HCT116 (cell line): Measurements from ENCODE around the gene NUTM2A. TPM values are rescaled to one million over a fixed set of nuclear protein-coding genes. Genes with fewer than 3 reads are reported as not detected.
"Not testable (repeated sequence)": the region's sequence is repeated elsewhere in the genome, so short reads cannot be mapped to it uniquely, and the experiment has no call there.

Experiments used
- ATAC-seq: fragments of 200-7000 bp; cut with Tn5 transposase; 2 replicates; pipeline ENCODE4 v1.9.1; 2020; ENCODE audit warnings: mild to moderate bottlenecking, moderate library complexity
- BruUV-seq: library from RNA; stranded (reverse); fragments of 400-500 nt; replicated peaks from 2 replicates; lab custom pipeline; 2021; lab: Mats Ljungman, UMichigan
- CTCF ChIA-PET: fragments of 300-600 bp; sonication (Branson Sonifier 250); formaldehyde crosslinking; loops from one replicate; lab custom pipeline; 2021; ENCODE audit warnings: antibody characterized with exemption; lab: Charles Lee
- POLR2A ChIA-PET: fragments of 300-600, 350-600 bp; sonication (Branson Sonifier 250); formaldehyde crosslinking; loops from one replicate; lab custom pipeline; 2021; ENCODE audit warnings: antibody characterized with exemption; lab: Charles Lee
- RAD21 ChIA-PET, 2 experiments: fragments of 300-600 bp; sonication (Branson Sonifier 250); formaldehyde crosslinking; loops; one replicate each; lab custom pipeline; 2023; ENCODE audit warnings: low total read pairs in 2 of 2; ENCODE audit not compliant: uncharacterized antibody in 2 of 2, unreplicated experiment in 2 of 2, low non-redundant PET in 1 of 2; lab: Charles Lee
- DNase-seq: peaks from one replicate; pipeline ENCODE4 v3.0.0-alpha.2; 2010; ENCODE audit warnings: low read depth, low spot score
- H2AFZ ChIP-seq: fragments of 200-600 bp; shearing (Covaris generic), sonication (generic); 2 replicates; pipeline ENCODE4 v1.6.1; 2017; ENCODE audit warnings: low read depth, mixed run types, mixed read lengths, antibody characterized with exemption, low read length; ENCODE audit not compliant: poor library complexity, severe bottlenecking
- H3K27ac ChIP-seq: 2 replicates; pipeline ENCODE4 v1.5.1; 2012; ENCODE audit warnings: low read depth, low read length
- H3K27me3 ChIP-seq: fragments of 200-600 bp; sonication (generic); 2 replicates; pipeline ENCODE4 v1.6.1; 2016; ENCODE audit warnings: mixed run types, low read length, mixed read lengths; ENCODE audit not compliant: insufficient read depth
- H3K36me3 ChIP-seq, 2 experiments: fragments of 200-500 bp in 1 of 2; fragments of 200-600 bp in 1 of 2; sonication (Bioruptor generic) in 1 of 2; sonication (generic) in 1 of 2; 2 replicates each; pipeline versions ENCODE4 v1.5.1 to v1.6.1; 2014 to 2016; ENCODE audit warnings: low read length in 2 of 2, inconsistent platforms in 1 of 2, mixed read lengths in 1 of 2, mixed run types in 1 of 2; ENCODE audit not compliant: insufficient read depth in 2 of 2, control insufficient read depth in 1 of 2
- H3K4me1 ChIP-seq, 2 experiments: fragments of 200-600 bp in 1 of 2; sonication (generic) in 1 of 2; 2 replicates each; pipeline versions ENCODE4 v1.5.1 to v1.6.1; 2012 to 2017; ENCODE audit warnings: low read length in 2 of 2, inconsistent platforms in 1 of 2, mild to moderate bottlenecking in 1 of 2, mixed read lengths in 1 of 2, mixed run types in 1 of 2, moderate library complexity in 1 of 2; ENCODE audit not compliant: insufficient read depth in 2 of 2, control insufficient read depth in 1 of 2
- H3K4me2 ChIP-seq: fragments of 200-600 bp; sonication (generic); 2 replicates; pipeline ENCODE4 v1.6.1; 2017; ENCODE audit warnings: mixed run types, low read length, mixed read lengths
- H3K4me3 ChIP-seq, 2 experiments: fragments of 200-600 bp in 1 of 2; sonication (generic) in 1 of 2; replicated peaks in 1 of 2; 2 replicates each; pipeline ENCODE4 v1.5.1; 2011 to 2016; ENCODE audit warnings: low read length in 2 of 2, control low read depth in 1 of 2, low read depth in 1 of 2, mild to moderate bottlenecking in 1 of 2, mixed read lengths in 1 of 2, mixed run types in 1 of 2
- H3K79me2 ChIP-seq: fragments of 200-600 bp; sonication (generic); 2 replicates; pipeline ENCODE4 v1.6.1; 2017; ENCODE audit warnings: mild to moderate bottlenecking, mixed run types, low read length, moderate library complexity, mixed read lengths; ENCODE audit not compliant: insufficient read depth
- H3K9ac ChIP-seq: fragments of 200-600 bp; sonication (generic); 2 replicates; pipeline ENCODE4 v1.6.1; 2016; ENCODE audit warnings: low read length, mixed read lengths
- H3K9me2 ChIP-seq: fragments of 200-600 bp; sonication (generic), shearing (Covaris generic); 2 replicates; pipeline ENCODE4 v1.6.1; 2017; ENCODE audit warnings: mixed run types, mild to moderate bottlenecking, moderate library complexity; ENCODE audit not compliant: insufficient read depth
- H3K9me3 ChIP-seq, 2 experiments: fragments of 200-500 bp in 1 of 2; fragments of 200-600 bp in 1 of 2; sonication (Bioruptor generic) in 1 of 2; sonication (generic) in 1 of 2; 2 replicates each; pipeline ENCODE4 v1.6.1; 2014 to 2017; ENCODE audit warnings: low read length in 2 of 2, mixed read lengths in 2 of 2, inconsistent platforms in 1 of 2, low read depth in 1 of 2, mild to moderate bottlenecking in 1 of 2, mixed run types in 1 of 2, moderate library complexity in 1 of 2; ENCODE audit not compliant: control insufficient read depth in 1 of 2, insufficient read depth in 1 of 2
- H4K20me1 ChIP-seq: fragments of 200-600 bp; sonication (generic), shearing (Covaris generic); 2 replicates; pipeline ENCODE4 v1.6.1; 2017; ENCODE audit warnings: mixed run types, mild to moderate bottlenecking, moderate library complexity; ENCODE audit not compliant: insufficient read depth
- intact Hi-C: fragments of 100-400 bp; cut with micrococcal nuclease; formaldehyde crosslinking; loops from 2 replicates; pipeline ENCODE4 v1.10.0; 2022
- total RNA-seq: library from RNA; stranded (reverse); gene quantifications from one replicate; pipeline ENCODE4 v1.2.1, GENCODE V29; 2021; ENCODE audit not compliant: unreplicated experiment

NUTM2A gene
- total RNA-seq, 1 experiment from 2014 or later: 0.59 TPM

DNA sequence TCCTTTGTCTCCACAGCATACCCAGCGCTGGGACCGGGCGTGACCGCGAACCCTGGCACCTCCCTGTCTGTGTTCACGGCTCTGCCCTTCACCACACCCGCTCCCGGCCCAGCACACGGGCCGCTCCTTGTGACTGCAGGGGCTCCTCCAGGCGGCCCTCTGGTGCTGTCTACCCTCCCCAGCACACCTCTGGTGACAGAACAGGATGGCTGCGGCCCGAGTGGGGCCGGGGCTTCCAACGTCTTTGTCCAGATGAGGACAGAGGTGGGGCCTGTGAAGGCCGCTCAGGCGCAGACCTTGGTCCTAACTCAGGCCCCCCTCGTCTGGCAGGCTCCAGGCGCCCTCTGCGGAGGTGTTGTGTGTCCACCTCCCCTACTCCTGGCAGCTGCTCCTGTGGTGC is 3.0 kb downstream of the NUTM2A start:
- H3K9ac ChIP-seq, H3K4me1 ChIP-seq, BruUV-seq, intact Hi-C loops, H3K27me3 ChIP-seq, H3K4me3 ChIP-seq, POLR2A ChIA-PET, CTCF ChIA-PET, H3K9me3 ChIP-seq, H2AFZ ChIP-seq, H3K4me2 ChIP-seq, H3K36me3 ChIP-seq, RAD21 ChIA-PET, H3K27ac ChIP-seq, DNase-seq, ATAC-seq, H3K79me2 ChIP-seq, H3K9me2 ChIP-seq, H4K20me1 ChIP-seq: not testable (repeated sequence)

DNA sequence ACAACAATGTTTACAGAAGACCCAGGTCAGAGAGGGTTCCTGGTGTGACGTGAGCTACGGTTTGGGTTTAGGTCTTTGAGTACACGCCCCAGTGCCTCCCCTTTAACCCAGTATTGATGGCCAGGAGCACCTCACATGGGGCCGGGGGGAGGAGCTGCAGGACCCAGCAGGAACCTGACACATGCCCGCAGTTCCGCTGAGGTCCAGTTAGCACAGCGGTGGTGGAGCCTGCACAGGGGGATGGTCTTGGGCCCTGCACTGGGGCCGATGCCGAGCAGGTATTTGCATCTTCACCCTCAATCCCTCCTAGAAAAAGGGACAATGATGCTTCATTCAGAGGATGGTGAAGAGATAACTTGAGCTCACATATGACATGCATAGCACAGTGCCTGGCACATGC is 4.0 kb downstream of the NUTM2A start:
- ATAC-seq, H3K4me1 ChIP-seq, H3K27ac ChIP-seq, POLR2A ChIA-PET, H3K4me2 ChIP-seq, H3K4me3 ChIP-seq, H3K9me2 ChIP-seq, RAD21 ChIA-PET, H3K9ac ChIP-seq, H2AFZ ChIP-seq, DNase-seq, CTCF ChIA-PET, H4K20me1 ChIP-seq, H3K36me3 ChIP-seq, H3K27me3 ChIP-seq, H3K79me2 ChIP-seq, BruUV-seq, H3K9me3 ChIP-seq, intact Hi-C loops: not testable (repeated sequence)

DNA sequence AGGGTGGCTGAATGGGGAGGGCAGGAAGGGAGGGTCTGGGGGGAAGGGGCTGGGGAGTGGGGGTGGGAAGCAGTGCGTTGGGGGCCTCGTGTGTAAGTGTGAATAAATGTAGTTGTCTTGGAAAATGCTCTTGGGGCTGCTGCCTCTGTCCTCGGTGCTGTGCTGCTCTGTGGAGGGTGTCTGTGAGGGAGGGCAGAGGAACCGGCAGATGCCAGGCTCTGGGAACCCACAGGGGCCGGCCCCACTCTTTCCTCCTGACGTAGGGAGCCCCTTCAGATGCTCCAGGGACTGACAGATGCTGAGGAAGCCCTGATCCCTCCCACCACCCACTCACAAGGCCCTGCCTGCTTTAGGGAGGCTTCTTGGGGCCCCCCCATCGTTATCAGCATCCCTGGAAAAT is 9.6 kb downstream of the NUTM2A start:
- H3K9me2 ChIP-seq, ATAC-seq, H3K79me2 ChIP-seq, H3K4me3 ChIP-seq, H3K9ac ChIP-seq, POLR2A ChIA-PET, H3K4me1 ChIP-seq, H3K36me3 ChIP-seq, H3K4me2 ChIP-seq, H3K27me3 ChIP-seq, H4K20me1 ChIP-seq, CTCF ChIA-PET, RAD21 ChIA-PET, DNase-seq, H3K9me3 ChIP-seq, H3K27ac ChIP-seq, intact Hi-C loops, H2AFZ ChIP-seq, BruUV-seq: not testable (repeated sequence)

DNA sequence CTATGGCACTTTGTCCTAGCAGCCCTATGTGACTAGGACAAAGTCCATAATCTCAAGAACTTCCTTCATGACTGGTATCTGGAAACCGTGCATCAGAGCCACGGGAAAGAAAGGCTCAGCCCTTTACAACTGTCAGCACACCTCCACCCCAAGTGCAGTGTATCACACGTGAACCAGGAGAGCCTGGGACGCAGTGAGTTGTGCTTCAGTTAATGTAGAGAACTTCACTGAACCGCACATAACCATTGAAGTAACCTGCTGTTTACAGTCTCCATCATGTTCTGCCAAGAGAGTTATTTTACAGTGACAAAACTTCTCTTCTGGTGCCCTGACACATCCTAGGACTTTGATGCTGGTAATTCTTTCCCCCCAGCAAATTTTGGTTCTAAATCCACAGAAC is 12.0 kb downstream of the NUTM2A start:
- H3K36me3 ChIP-seq, POLR2A ChIA-PET, H3K27ac ChIP-seq, BruUV-seq, DNase-seq, H3K9me3 ChIP-seq, H2AFZ ChIP-seq, H3K4me2 ChIP-seq, ATAC-seq, H3K4me1 ChIP-seq, H3K27me3 ChIP-seq, RAD21 ChIA-PET, intact Hi-C loops, H3K9me2 ChIP-seq, H4K20me1 ChIP-seq, H3K79me2 ChIP-seq, H3K9ac ChIP-seq, H3K4me3 ChIP-seq, CTCF ChIA-PET: not testable (repeated sequence)
